SW480 (cell line): ENCODE measurements around the gene ADAMTS12.

ENCODE experiments used
- DNase-seq: peaks from one replicate; pipeline ENCODE4 v3.0.0-alpha.2; 2016; ENCODE audit warnings: low spot score

ADAMTS12 gene

GRCh38 chr5:33800241-33800950, 91.4 kb downstream of the ADAMTS12 start:
- DNase-seq, result no peak

- no peak for DNase-seq
Observed at GRCh38 chr5:33795496-33795895, 96.3 kb downstream of the ADAMTS12 start.

GRCh38 chr5:33794550-33795181, 97.1 kb downstream of the ADAMTS12 start:
- no peak for DNase-seq

DNA sequence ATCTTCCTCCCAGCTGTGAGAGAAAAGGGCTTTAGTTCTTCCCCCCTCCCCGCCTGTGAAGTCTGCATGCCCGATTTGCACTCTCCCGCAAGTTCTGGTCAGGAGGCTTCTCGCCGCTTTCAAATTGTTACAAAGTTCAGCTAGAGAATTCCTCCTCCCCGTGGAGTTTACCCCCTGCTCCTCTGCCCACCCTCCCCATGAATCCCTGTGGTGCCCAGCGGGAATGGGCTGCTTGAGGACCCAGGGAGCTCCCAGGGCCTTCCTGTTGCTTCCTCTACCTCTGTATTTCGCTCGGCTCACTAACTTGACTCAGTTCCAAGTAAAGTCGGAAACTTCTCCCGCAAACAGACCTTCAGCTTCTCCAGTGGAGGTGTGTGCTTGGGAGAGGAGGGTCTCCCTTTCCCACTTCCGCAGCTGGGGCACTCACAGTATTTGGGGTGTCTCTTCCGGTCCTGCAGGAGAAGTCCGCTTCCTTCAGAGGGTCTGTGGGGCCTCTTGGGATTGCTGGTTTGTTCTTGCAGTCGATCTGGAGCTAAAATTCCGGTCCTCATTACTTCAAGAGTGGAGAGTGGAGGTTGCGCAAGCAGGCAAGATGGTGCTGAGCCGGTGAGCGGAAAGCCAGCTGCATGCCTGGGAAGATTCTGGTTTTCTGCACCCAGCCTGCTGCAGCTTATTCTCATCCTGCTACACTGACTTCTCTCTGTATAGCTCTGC, 97.8 kb downstream of the ADAMTS12 start:
- DNase-seq, result no peak

GRCh38 chr5:33793276-33793675, 98.5 kb downstream of the ADAMTS12 start:
- no peak for DNase-seq

DNA sequence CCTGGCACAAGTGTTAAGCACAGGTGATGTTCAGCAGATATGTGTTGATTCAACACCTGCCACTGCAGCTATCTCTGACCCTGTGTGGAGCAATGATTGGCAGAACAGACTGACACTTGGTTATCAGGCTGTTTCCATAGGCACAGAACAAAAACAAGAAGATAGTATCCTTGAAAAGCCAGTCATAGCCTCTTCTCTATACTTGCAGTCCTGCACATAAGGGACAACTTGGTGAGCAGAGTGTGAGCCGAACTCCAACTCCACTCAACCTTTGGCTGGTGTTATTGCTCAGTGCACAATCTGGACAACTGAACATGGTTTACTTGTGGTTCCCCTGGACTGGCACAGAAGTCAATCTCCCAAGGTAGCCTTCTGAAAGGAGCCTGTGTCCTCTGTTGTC, 99.2 kb downstream of the ADAMTS12 start:
- no peak for DNase-seq

DNA sequence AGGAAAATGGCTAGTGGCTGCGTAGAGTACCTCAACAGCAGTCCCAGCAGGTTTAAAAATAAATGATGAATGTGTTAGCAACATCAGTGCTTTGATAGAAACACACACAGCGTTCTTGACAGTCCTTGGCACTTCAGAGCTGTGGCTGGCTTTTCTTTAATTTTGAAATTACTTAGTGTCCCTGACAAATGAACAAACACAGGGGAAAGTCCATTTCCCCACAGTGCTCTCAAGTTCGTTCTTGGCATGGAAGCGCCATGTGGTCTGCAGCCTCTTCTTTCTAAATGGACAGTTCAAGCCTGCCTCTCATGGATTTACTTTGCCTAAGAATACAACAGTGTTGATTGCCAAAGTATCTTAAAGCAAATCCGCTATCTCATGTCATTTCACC, 102.2 kb downstream of the ADAMTS12 start:
- no peak for DNase-seq

GRCh38 chr5:33788922-33789566, 102.7 kb downstream of the ADAMTS12 start:
- peak; percentile 94 for DNase-seq

DNA sequence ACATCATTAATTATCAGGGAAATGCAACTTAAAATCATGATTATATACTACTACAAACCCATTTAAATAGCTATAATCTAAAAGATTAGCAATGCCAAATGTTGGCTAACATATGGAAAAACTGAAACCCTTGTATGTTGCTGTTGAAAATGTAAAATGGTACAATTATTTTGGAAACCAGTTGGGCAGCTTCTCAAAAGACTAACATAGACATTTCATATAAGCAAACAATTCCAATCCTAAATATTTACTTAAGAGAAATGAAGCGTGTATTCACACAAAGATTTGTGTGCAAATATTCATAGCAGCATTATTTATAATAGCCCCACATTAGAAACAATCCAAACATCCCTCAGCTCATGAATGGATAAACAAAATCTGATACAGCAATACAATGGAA, 106.2 kb downstream of the ADAMTS12 start:
- DNase-seq, result no peak

DNA sequence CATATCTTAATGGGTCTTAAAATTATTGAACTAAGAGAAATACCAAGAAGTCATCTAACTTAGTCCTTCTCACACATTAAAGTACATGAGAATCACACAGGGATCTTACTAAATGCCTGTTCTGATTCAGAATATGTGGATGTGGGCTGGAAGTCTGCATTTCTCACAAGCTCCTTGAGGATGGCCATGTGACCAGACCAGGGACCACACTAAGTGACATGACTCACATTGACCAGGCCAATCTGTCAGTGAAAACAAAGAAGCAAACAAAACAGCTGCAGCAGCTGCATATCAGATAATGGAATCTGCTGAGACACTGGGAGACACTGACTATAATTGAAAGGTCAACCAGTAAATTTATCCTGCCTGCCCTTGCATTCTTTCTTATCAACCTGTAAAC, 110.5 kb downstream of the ADAMTS12 start:
- peak; percentile 3 for DNase-seq

DNA sequence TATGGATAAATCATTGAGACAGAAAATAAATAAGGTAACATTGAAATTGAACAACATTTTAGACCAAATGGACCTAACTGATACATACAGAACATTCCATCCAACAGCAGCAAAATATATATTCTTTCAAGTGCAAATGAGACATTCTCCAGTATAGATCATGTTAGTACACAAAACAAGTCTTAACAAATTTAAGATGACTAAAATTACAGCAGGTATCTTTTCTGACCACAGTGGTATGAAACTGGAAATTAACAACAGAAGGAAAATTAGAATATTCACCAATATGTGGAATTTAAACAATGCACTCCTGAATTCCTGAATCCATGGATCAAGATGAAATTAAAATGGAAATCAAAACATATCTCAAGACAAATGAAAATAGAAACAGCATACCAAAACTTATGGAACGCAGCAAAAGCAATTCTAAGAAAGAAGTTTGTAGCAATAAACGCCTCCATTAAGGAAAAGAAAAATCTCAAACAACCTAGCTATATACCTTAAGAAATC, 115.6 kb downstream of the ADAMTS12 start:
- DNase-seq, result no peak

DNA sequence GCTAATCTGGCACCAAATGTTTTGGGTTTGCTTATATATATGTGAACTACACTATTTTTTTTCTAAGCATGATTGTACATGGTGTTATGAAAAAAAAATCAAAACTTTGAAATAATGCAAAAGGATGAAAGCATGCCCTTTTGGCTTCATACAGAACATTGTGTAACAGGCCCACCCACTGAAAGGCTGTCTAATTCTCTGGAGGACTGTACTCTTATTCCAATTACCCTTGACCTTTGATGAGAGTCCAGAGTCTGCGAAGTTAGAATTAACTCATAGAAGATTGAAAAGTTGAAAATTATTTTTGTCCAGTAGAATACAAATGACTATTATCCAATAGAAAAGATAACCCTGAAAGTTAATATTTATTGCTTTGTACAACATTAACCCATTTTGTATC, 117.4 kb downstream of the ADAMTS12 start:
- DNase-seq, result no peak

GRCh38 chr5:33772380-33772897, 119.4 kb downstream of the ADAMTS12 start:
- DNase-seq, result no peak

- DNase-seq, result no peak
Observed at GRCh38 chr5:33769968-33770367, 121.8 kb downstream of the ADAMTS12 start.

DNA sequence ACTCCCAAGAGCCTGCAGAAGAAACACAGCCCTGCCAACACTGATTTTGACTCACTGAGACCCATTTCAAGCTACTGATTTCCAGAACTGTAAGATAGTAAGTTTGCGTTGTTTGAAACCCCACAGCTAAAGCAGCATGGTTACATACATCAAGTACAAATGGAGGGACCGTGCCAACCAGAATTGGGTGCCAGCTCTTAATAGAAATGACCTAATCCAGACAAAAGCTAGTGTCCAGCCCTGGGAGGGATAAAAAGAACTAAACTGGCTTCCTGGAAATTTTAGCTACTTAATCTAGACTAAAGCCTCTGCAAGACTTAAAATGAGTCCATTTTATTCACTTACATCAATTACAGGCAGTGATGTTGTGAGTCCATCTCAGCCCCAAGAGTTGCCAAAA, 122.6 kb downstream of the ADAMTS12 start:
- DNase-seq, result no peak

DNA sequence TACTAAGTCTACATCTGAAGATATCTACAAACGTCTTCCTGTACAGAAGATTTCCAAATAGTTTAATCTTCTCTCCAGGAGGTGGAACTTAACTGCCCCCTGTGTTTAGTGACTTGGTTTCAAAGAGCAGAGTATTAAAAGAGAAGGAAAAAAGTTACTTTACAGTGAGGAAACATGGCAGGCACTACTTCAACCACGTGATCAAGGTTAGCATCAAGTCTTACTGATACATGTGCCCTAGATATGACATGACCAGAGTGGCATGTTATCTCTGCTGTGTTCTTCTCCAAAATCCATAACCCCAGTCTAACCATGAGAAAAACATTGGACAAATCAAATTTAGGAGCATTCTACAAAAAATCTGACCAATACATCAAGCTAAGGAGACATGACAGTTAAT, 125.8 kb downstream of the ADAMTS12 start:
- DNase-seq, result no peak

DNA sequence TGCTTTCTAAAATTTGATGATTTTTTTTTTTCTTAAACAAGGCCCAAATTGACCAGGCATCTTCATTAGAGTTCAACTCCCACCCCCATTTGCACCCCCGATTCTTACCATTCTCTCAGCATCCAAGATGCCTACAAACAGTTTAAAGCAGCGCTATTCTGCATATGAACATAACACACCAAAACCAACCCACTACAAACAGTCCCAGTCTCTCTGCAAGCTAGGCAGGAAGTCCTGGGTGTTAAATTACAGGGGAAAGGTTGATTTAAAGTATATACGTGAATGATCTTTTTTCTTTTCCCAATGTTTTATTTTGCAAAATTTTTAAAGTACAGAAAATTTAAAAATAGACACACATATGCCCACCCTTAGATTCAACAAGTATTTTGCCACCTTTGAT, 127.0 kb downstream of the ADAMTS12 start:
- DNase-seq, result no peak

GRCh38 chr5:33763435-33763834, 128.4 kb downstream of the ADAMTS12 start:
- DNase-seq, result no peak

GRCh38 chr5:33762859-33763258, 128.9 kb downstream of the ADAMTS12 start:
- DNase-seq, result no peak

GRCh38 chr5:33761139-33761538, 130.7 kb downstream of the ADAMTS12 start:
- no peak for DNase-seq

DNA sequence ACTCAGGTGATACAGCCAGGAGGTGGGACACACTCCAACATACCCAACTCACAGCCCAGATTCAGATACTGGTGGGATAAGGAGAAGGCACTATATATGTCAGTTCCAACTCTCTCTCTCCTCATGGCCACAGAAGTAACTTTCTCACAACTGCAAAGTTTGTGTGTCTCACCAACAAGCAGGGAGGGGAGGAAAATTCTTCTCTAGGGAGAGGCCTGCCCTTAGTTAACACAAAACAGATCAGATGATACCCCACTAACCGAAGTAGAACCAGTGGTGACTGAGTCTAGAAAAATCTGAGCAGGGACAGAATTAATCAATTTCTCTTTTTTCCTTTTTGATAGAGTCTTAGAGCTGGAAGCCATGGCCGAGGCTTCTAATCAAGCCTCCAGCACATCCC, 133.1 kb downstream of the ADAMTS12 start:
- DNase-seq, result no peak

- DNase-seq, result no peak
Observed at GRCh38 chr5:33756491-33756890, 135.3 kb downstream of the ADAMTS12 start.
